Posterior cingulate gyrus (tissue), 11 donors: ENCODE results near the gene MYO10.

Experiments
- DNase-seq, 10 donors: peaks; one replicate each; pipeline versions ENCODE4 v3.0.0 to v3.0.0-alpha.2; 2020 to 2021; ENCODE audit warnings: mixed read lengths in 3 of 10
- intact Hi-C: fragments of 100-400 bp; cut with DNase I; formaldehyde crosslinking; loops from one replicate; pipeline ENCODE4 v1.15.1; 2023

MYO10 gene

GRCh38 chr5:16944816-16945562 lies 8.9 kb upstream of the MYO10 start:
- no peak for DNase-seq
- intact Hi-C loops, result no loop called here

DNA sequence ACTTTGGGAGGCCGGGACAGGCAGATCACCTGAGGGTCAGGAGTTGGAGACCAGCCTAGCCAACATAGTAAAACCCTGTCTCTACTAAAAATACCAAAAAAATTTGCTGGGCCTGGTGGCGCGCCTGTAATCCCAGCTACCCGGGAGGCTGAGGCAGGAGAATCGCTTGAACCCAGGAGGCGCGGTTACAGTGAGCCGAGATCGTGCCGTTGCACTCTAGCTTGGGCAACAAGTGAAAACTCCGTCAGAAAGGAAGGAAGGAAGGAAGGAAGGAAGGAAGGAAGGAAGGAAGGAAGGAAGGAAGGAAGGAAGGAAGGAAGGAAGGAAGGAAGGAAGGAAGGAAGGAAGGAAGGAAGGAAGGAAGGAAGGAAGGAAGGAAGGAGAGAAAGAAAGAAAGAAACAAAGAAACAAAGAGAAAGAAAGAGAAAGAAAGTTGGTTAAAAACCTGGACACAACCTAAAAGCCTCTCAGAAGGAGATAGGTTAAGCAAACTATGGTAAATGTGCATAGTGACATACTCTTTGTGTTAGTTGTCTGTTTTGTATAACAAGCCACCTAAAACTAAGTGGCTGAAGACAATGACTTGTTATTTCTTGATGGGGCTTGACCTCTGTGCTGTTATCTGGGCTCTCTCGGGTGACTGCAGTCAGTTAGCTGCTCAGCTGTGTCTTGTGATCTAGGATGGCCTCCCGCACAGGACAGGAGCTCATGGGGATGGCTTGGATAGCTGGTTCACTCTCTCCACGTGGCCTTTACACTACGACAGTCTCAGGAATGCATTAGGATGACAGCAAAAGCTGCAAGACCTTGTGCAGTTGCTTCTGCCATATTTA lies 8.0 kb upstream of the MYO10 start:
- DNase-seq, result no peak
- intact Hi-C loops, result no loop called here

DNA sequence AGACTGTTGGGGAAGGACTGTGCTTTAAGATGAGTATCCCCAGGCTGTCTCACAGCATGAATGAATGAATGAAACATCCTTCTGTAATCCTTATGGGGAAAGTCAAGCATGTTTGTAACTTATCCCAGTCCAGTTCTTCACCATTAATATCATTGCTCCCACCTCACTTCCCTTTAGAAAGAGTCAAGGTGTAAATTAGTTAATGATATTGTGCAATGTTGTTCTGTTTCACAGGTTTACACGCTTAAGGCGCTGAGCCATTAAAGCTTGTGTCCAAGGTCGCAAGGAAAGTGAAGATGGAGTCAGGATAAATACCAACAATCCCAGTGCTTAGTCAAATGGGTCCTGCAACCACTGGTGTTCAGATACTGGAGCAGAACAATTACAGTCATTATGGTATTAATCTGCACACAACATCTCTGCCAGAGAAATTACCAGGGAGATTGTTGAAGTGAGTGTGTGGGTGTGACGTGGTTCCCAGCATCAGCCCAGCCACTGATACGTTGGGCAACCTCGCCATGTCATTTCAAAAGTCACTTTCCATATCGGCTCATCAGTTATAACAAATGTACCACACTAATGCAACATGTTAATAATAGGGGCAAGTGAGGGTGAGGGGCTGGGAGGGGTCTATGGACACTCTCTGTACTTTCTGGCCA lies 1.5 kb upstream of the MYO10 start:
- intact Hi-C loops, result loop anchor here (10.0 kb wide), 1 partner anchor 197 kb away; no protein-coding TSS in a partner anchor
- no peak for DNase-seq

- intact Hi-C loops, result loop anchor here (10.0 kb wide), 1 partner anchor 198 kb away; no protein-coding TSS in a partner anchor
- no peak for DNase-seq
Observed at GRCh38 chr5:16936989-16937438, 926 bp upstream of the MYO10 start.

GRCh38 chr5:16935231-16936149 lies 598 bp downstream of the MYO10 start:
- intact Hi-C loops, result loop anchor here (10.0 kb wide), 1 partner anchor 199 kb away; no protein-coding TSS in a partner anchor
- DNase-seq, result peak in 5 of 10 donors; percentile 8 to 85 (median 77)

- DNase-seq, result no peak
- intact Hi-C loops, result loop anchor here (10.0 kb wide), 1 partner anchor 200 kb away; no protein-coding TSS in a partner anchor
Observed at GRCh38 chr5:16934677-16935153, 1.4 kb downstream of the MYO10 start.

GRCh38 chr5:16934123-16934522 lies 2.0 kb downstream of the MYO10 start:
- peak in 2 of 10 donors; percentile 14 to 40 for DNase-seq
- intact Hi-C loops, result loop anchor here (10.0 kb wide), 1 partner anchor 201 kb away; no protein-coding TSS in a partner anchor

DNA sequence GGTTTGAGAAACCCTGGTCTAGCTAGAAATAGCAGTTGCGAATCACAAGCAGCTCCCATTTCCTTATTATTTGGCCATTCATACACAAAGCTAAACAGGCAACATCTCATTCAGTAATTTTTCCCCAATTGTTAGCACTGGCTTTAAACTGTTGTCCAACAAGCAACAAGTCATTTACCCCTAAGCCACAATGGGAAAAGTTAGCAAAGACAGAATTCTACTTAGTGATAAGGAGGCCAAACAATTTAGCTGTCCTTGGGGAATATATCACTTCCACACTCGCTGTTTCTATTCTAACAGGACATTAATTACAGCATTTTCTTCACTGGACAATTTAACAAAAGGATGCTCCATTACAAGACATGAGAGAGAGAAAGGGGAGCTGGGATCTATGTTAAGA lies 2.8 kb downstream of the MYO10 start:
- intact Hi-C loops, result loop anchor here (10.0 kb wide), 1 partner anchor 201 kb away; no protein-coding TSS in a partner anchor
- no peak for DNase-seq

GRCh38 chr5:16932401-16932800 lies 3.7 kb downstream of the MYO10 start:
- intact Hi-C loops, result loop anchor here (10.0 kb wide), 1 partner anchor 202 kb away; no protein-coding TSS in a partner anchor
- no peak for DNase-seq

DNA sequence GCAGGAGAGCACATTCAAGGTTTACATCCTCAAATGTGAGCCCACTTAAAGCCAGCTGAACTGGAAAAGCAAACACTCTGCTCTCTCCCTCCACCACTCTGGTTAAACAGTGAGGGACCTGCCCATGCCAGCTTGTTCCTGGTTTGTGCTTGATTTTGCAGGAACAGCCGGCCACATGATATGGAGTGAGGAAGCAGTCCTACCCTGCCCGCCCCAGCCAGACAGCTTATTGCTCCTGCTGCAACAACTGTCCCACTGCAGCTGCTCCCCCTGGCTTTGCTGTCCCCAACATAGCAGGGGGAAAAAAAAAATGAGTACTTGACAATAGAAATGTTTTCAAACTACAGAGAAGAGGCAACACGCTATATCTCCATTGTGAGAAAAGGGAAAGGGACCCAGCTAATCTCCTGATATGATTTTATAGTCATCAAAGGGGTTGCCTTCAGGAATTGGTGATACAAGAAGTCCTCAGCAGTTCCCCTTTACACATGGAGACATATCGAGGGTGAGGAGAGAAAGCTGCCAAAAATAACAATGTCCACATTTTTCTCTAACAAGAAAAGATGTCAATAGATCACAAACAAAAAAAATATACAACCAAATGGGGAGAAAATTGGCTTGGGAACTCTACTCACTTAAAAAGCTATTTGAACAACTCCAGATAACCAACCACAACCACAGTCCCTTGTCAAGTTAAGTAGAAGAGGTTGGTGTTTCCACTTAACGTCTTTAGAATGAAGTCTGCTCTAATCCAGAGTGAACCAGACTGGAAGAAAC lies 4.6 kb downstream of the MYO10 start:
- DNase-seq, result no peak
- intact Hi-C loops, result loop anchor here (10.0 kb wide), 1 partner anchor 203 kb away; no protein-coding TSS in a partner anchor

DNA sequence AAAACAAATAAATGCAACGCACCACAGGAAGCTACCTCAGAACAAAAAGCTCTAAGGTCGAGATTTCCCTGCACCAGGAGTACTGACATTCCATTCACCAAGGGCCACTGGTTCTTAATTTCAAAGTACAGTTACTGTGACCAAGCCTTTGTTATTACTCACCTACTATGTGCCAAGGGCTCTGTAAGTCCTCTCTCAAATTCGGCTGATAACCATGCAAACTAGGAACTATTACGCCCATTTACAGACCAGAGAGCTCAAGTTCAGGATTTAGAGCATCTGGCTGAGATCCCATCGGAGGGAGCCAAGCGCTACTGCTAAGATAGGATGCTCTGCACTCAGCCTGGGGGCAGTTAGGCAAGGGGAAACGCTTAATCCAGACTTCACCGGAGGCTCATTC lies 5.6 kb downstream of the MYO10 start:
- intact Hi-C loops, result loop anchor here (10.0 kb wide), 1 partner anchor 204 kb away; no protein-coding TSS in a partner anchor
- DNase-seq, result no peak

DNA sequence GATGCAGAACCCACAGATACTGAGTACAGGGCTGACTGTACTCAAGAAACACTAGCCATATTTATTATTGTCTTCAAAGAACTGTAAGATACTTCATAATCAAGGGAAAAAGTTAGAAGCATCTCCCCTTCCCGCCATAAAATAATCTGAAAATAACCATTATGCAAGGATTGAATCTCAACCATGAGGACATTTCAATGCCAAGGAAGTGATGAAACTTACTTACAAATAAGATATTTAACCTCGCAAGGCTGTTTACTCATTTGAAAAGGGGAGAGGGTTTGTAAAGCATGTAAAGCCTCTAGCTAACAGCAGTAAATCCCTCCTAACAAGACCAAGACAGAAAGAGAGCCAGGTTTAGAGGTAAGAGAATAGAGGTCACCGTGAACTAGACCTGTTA lies 6.3 kb downstream of the MYO10 start:
- DNase-seq, result no peak
- intact Hi-C loops, result loop anchor here (10.0 kb wide), 1 partner anchor 205 kb away; no protein-coding TSS in a partner anchor

GRCh38 chr5:16929347-16929746 lies 6.7 kb downstream of the MYO10 start:
- intact Hi-C loops, result no loop called here
- DNase-seq, result no peak

DNA sequence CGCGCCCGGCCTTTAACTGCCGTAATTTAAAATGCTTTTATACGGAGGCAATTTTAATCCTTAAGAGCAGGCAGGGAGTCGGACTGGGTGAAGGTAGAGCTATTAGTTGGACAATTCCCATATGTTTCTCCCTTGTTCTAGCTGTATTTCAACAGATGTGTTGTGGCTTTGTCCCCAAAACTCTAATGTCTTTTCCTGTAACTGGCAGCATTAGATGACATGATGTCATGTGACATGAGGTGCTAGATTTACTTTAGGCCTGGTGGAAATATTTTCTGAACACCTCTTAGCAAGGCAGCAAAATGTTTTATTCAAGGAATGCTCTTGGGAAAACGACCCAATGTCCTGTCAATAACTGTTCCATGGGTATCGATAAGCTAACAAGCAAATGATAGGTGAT lies 8.5 kb downstream of the MYO10 start:
- intact Hi-C loops, result no loop called here
- no peak for DNase-seq

- intact Hi-C loops, result no loop called here
- DNase-seq, result no peak
Observed at GRCh38 chr5:16926417-16926816, 9.7 kb downstream of the MYO10 start.

DNA sequence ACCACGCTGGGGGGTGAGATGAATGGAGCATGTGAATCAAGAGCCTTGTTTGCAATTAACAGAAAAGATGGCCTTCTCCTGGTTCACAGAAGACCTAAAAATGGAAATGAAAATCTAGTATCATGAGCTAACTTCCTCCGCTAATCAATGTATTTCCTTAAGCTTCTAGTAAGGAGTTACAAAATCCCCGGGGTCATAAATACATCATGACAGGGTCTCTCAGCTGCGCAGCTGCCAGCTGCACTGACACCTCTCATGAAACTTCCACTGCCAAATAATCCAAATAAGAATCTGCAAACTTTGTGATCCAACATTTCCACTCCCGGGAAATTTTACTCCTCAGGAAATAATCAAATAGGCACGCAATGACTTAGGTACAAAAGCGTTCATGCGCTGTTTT lies 11.9 kb downstream of the MYO10 start:
- DNase-seq, result no peak

GRCh38 chr5:16922430-16922829 lies 13.7 kb downstream of the MYO10 start:
- no peak for DNase-seq
- intact Hi-C loops, result no loop called here

More for the DNA sequence above, 11.9 kb downstream of the MYO10 start:
- intact Hi-C loops, result no loop called here

DNA sequence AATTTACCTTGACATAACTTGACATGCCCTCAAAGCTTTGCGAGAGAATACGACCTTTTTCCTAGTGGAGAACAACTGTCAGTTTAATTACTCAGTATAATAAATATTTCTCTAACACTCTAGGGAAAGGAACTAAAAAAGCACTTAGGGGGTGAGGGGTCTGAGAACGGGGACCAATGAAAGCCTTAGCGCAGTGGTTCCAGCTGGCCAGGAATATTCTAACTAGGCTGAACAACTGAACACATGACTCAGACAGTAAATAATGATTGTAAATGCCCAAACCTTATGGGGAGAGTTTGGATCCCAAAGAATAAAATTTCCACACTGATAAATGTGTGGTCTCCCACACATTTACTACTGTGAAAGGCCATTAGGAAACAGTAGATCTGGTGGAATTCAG lies 14.9 kb downstream of the MYO10 start:
- intact Hi-C loops, result no loop called here
- no peak for DNase-seq
